Keratinocyte (primary cell): ENCODE measurements around the gene GRAMD4.

Source experiments
- EZH2 ChIP-seq: IDR thresholded peaks from one replicate; pipeline ENCODE4 v1.6.1; 2012; ENCODE audit warnings: inconsistent platforms, mild to moderate bottlenecking, low read length, moderate library complexity
- TF ChIP-seq, protein P1 (sequence below), 3 experiments: IDR thresholded peaks in 1 of 3; conservative IDR thresholded peaks in 1 of 3; optimal IDR thresholded peaks in 1 of 3; 2 replicates in 2 of 3; 3 replicates in 1 of 3; pipeline versions ENCODE3 to v1.5.1; 2011; ENCODE audit warnings: low read length in 3 of 3, mild to moderate bottlenecking in 3 of 3, moderate library complexity in 2 of 3, control low read depth in 1 of 3, inconsistent platforms in 1 of 3; ENCODE audit not compliant: insufficient read depth in 2 of 3; ENCODE audit errors: extremely low read depth in 1 of 3

DNA sequence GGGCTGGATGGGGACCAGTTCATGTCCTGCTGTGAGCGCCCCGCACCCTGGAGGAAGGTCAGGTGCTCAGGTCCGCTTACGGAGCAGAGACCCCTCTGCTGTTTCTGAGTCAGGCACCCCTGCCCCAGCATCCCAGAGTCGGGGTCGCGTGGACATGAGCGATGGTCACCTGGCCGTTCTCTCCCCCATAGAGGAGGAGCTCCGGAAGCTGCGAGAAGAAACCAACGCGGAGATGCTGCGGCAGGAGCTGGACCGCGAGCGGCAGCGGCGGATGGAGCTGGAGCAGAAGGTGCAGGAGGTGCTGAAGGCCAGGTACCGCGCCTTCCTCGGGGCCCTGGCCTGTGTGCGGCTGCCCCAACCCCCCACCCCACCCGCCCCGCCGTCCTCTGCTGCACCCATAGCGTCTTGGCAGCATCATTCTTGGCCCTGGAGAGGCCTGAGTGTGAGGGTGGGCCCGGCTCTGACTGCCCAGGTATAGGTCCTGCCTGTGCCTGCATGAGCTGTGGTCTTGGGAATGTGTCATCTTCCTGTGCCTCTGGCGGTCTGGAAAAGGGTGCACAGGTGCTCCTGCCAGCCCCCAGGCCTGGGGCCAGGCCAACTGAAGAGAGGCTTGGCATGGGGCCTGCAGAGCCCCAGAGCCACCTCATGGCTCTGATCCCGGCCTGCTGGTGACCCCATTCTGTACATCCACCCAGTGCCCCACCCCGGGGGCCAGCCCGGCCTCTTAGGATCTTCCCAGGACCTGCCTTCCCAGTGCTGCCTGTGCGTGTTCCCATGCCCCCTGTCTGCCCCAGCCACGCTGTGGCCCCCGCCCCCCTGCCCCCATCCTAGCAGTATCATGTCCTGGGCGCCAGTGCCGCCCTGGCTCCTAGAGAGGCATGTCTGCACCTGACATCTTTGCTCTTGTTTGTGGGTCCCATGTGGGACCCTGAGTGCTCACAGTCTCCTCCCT lies 38.1 kb downstream of the GRAMD4 start:
- TF ChIP-seq, protein P1, sequence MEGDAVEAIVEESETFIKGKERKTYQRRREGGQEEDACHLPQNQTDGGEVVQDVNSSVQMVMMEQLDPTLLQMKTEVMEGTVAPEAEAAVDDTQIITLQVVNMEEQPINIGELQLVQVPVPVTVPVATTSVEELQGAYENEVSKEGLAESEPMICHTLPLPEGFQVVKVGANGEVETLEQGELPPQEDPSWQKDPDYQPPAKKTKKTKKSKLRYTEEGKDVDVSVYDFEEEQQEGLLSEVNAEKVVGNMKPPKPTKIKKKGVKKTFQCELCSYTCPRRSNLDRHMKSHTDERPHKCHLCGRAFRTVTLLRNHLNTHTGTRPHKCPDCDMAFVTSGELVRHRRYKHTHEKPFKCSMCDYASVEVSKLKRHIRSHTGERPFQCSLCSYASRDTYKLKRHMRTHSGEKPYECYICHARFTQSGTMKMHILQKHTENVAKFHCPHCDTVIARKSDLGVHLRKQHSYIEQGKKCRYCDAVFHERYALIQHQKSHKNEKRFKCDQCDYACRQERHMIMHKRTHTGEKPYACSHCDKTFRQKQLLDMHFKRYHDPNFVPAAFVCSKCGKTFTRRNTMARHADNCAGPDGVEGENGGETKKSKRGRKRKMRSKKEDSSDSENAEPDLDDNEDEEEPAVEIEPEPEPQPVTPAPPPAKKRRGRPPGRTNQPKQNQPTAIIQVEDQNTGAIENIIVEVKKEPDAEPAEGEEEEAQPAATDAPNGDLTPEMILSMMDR (optimal IDR thresholded peaks at IDR 0.05 in 1 of 3, IDR thresholded peaks at IDR 0.05 in 1 of 3, conservative IDR thresholded peaks at IDR 0.05 in 1 of 3; ENCODE audit: extremely low read depth in 1 of 3, insufficient read depth in 2 of 3, low read length in 3 of 3): no peak
- TF ChIP-seq EZH2: no peak
